ENCODE measurements around the gene ADCYAP1.

Gene ADCYAP1

DNA sequence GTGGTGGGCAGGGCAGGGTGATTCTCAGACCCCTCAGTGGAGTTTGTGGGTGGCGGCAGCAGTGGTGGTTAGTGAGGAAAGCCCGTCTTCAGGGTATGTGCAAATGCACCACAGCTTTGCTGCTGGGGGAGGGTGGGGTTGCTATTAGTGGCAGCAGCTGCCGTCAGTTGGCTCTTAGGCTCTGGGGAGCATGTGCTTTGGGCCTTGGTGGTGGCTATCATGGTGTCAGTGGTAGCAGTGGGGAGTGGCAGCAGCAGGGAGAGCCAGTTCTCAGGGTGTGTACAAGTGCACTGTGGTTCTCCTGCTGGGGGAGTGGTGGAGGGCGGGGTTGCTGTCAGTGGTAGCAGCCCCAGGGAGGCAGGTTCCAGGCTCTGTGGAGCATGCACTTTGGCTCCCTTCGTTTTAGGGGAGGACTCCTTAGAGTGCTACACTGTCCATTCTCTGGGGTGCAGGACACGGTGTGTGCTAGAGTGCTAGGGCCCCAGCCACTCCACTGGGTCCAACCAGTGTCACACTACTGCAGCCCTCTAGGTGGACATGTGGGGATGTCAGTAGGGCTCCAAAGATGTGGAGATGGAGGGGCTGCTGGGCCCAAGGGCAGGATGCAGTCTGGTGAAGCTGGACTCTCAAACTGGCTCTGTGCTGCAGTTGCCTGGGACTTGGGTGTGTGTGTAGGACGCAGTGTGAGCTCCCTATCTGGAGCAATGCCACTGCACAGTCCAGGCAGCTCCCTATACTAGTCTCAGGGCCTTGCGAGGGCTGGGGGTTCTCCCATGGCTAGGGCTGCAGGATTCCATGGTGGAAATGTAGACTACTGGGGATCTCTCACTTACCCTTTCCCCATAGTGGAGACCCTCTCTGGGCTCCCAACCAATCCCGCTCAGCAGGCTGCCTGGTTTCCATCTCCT is 45.3 kb downstream of the ADCYAP1 start:
- no peak overlapping the region for H3K4me3 ChIP-seq (ENCODE audit: insufficient read depth, low read length, poor library complexity, severe bottlenecking)
- H3K9me2 ChIP-seq (replicated peaks; ENCODE audit: insufficient read depth, low read length) = no peaks in the 10 kb centered on the region
- H3F3A ChIP-seq (ENCODE audit: insufficient read depth) = no peaks in the 10 kb centered on the region
- no peaks in the 10 kb centered on the region for H3K27me3 ChIP-seq (ENCODE audit: low read length)
- no peaks in the 10 kb centered on the region for H4K20me1 ChIP-seq (ENCODE audit: low read depth, low read length)
- no peak overlapping the region for H2AFZ ChIP-seq (ENCODE audit: low read depth, low read length, severe bottlenecking)
- no peaks in the 10 kb centered on the region for H3K9me3 ChIP-seq (ENCODE audit: insufficient read depth, low read length)
- H3K36me3 ChIP-seq (ENCODE audit: low read length) = no peaks in the 10 kb centered on the region
- H3K79me2 ChIP-seq (ENCODE audit: insufficient read depth, low read length) = no peaks in the 10 kb centered on the region
- TF ChIP-seq, protein P1, sequence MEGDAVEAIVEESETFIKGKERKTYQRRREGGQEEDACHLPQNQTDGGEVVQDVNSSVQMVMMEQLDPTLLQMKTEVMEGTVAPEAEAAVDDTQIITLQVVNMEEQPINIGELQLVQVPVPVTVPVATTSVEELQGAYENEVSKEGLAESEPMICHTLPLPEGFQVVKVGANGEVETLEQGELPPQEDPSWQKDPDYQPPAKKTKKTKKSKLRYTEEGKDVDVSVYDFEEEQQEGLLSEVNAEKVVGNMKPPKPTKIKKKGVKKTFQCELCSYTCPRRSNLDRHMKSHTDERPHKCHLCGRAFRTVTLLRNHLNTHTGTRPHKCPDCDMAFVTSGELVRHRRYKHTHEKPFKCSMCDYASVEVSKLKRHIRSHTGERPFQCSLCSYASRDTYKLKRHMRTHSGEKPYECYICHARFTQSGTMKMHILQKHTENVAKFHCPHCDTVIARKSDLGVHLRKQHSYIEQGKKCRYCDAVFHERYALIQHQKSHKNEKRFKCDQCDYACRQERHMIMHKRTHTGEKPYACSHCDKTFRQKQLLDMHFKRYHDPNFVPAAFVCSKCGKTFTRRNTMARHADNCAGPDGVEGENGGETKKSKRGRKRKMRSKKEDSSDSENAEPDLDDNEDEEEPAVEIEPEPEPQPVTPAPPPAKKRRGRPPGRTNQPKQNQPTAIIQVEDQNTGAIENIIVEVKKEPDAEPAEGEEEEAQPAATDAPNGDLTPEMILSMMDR (IDR thresholded peaks at IDR 0.05; ENCODE audit: insufficient read depth, low read length, poor library complexity, severe bottlenecking) = no peak
- no peak for TF ChIP-seq EZH2phosphoT487 (conservative IDR thresholded peaks at IDR 0.05; ENCODE audit: low read length)
- no peak overlapping the region for H3K4me2 ChIP-seq (ENCODE audit: low read depth, low read length, poor library complexity, severe bottlenecking)
- H3K9ac ChIP-seq (ENCODE audit: low read length) = no peak overlapping the region
- H3K27ac ChIP-seq (ENCODE audit: low read depth, low read length) = no peak overlapping the region

DNA sequence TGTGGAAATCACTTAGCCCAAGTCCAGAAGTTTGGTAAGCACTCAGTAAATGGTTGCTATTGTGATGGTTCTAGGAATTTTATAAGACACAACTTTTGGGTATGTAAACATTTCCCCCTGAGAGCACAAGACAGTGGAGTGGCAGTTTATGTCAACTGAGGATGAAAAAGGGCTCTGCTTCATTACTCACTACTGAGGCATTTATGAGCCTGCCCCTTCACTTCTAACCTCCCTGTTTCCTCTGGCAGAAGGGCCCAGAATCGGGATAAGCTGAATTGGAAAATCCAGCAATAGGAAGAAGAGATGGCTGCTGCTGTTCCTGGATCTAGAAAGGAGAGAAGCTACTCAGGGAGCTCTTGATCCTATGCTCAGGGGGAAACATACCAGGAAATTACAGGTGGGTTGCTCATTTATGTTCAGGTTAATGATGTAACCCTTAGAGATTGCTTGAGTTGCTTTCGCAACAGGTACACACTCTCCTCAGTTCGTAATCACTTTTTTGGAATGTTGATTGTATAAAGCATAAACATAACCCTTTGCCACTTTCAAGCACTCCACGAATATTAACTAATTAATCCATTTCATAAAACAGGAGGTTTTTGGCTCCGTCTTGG is 46.3 kb downstream of the ADCYAP1 start:
- no peaks in the 10 kb centered on the region for H3F3A ChIP-seq (ENCODE audit: insufficient read depth)
- H3K4me2 ChIP-seq (ENCODE audit: low read depth, low read length, poor library complexity, severe bottlenecking) = no peak overlapping the region
- H3K9me3 ChIP-seq (ENCODE audit: insufficient read depth, low read length) = no peaks in the 10 kb centered on the region
- H3K27ac ChIP-seq (ENCODE audit: low read depth, low read length) = no peak overlapping the region
- H3K27me3 ChIP-seq (ENCODE audit: low read length) = no peaks in the 10 kb centered on the region
- H3K4me3 ChIP-seq (ENCODE audit: insufficient read depth, low read length, poor library complexity, severe bottlenecking) = no peak overlapping the region
- no peaks in the 10 kb centered on the region for H3K79me2 ChIP-seq (ENCODE audit: insufficient read depth, low read length)
- no peak overlapping the region for H3K9ac ChIP-seq (ENCODE audit: low read length)
- H3K9me2 ChIP-seq (replicated peaks; ENCODE audit: insufficient read depth, low read length) = no peaks in the 10 kb centered on the region
- no peaks in the 10 kb centered on the region for H4K20me1 ChIP-seq (ENCODE audit: low read depth, low read length)
- no peak for TF ChIP-seq EZH2phosphoT487 (conservative IDR thresholded peaks at IDR 0.05; ENCODE audit: low read length)
- TF ChIP-seq, protein P1 (IDR thresholded peaks at IDR 0.05; ENCODE audit: insufficient read depth, low read length, poor library complexity, severe bottlenecking) = no peak
- H3K36me3 ChIP-seq (ENCODE audit: low read length) = no peaks in the 10 kb centered on the region
- no peak overlapping the region for H2AFZ ChIP-seq (ENCODE audit: low read depth, low read length, severe bottlenecking)

DNA sequence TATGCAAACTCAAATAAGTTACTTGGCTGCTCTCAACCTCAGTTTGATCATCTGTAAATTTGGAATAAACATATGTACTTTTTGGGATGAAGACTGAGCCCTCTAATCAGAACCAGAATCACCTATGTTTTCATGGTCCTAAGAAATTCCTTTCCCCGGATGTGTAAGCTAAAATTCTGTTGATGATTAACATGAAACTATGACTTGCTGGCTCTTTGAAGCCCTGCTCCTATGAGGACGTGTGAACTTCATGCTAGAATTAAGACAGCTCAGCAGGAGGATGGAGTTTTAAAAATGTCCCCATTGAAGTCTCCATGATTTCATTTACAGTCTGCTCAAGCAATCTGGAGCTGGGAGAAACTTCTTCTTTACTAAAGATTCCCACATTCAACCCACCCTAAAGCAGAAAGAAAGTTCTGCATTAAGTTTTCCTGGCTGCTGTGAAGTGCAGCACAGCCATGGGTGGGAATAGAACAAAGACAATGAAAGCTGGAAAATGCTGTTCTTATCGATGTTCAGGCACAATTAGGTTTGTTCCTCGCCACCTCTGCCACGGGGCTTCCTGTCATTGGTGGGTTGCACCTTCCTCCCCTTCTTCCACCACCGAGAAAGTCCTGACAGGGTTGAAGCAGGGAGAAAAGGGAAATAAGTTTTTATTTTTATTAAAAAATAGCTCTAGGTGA is 50.9 kb downstream of the ADCYAP1 start:
- Histone ChIP-seq H3K27me3 (ENCODE audit: low read length) (no peaks in the 10 kb centered on the region), H3K27ac (ENCODE audit: low read depth, low read length) (no peak overlapping the region), H3K4me3 (ENCODE audit: insufficient read depth, low read length, poor library complexity, severe bottlenecking) (no peak overlapping the region), H3K79me2 (ENCODE audit: insufficient read depth, low read length) (no peaks in the 10 kb centered on the region), H3F3A (ENCODE audit: insufficient read depth) (no peaks in the 10 kb centered on the region), H3K9ac (ENCODE audit: low read length) (no peak overlapping the region), H2AFZ (ENCODE audit: low read depth, low read length, severe bottlenecking) (no peak overlapping the region), H3K9me2 (replicated peaks; ENCODE audit: insufficient read depth, low read length) (no peaks in the 10 kb centered on the region), H3K4me2 (ENCODE audit: low read depth, low read length, poor library complexity, severe bottlenecking) (no peak overlapping the region), H3K36me3 (ENCODE audit: low read length) (no peaks in the 10 kb centered on the region), H4K20me1 (ENCODE audit: low read depth, low read length) (no peaks in the 10 kb centered on the region), H3K9me3 (ENCODE audit: insufficient read depth, low read length) (no peaks in the 10 kb centered on the region)
- no peak for TF ChIP-seq EZH2phosphoT487 (conservative IDR thresholded peaks at IDR 0.05; ENCODE audit: low read length)
- TF ChIP-seq, protein P1 (IDR thresholded peaks at IDR 0.05; ENCODE audit: insufficient read depth, low read length, poor library complexity, severe bottlenecking) = no peak
